Subcutaneous abdominal adipose tissue (tissue), 5 donors: ENCODE data around the gene ARID5B.

Experiments
- H3K27ac ChIP-seq: one replicate; pipeline ENCODE4 v1.7.0; 2013; ENCODE audit warnings: low read depth, mild to moderate bottlenecking, inconsistent platforms, low read length, moderate library complexity
- H3K27me3 ChIP-seq, 5 donors: one replicate each; pipeline ENCODE4 v1.7.0; 2013; ENCODE audit warnings: low read length in 5 of 5, inconsistent platforms in 1 of 5; ENCODE audit not compliant: control insufficient read depth in 5 of 5, insufficient read depth in 4 of 5
- H3K36me3 ChIP-seq, 5 donors: one replicate each; pipeline ENCODE4 v1.7.0; 2013; ENCODE audit warnings: low read length in 5 of 5; ENCODE audit not compliant: control insufficient read depth in 5 of 5, insufficient read depth in 5 of 5
- H3K4me1 ChIP-seq, 5 donors: one replicate each; pipeline ENCODE4 v1.7.0; 2013; ENCODE audit warnings: low read length in 5 of 5, mild to moderate bottlenecking in 3 of 5, moderate library complexity in 1 of 5; ENCODE audit not compliant: control insufficient read depth in 5 of 5, insufficient read depth in 5 of 5
- H3K4me3 ChIP-seq, 5 donors: one replicate each; pipeline ENCODE4 v1.7.0; 2013; ENCODE audit warnings: low read length in 5 of 5, low read depth in 1 of 5
- H3K9ac ChIP-seq, 5 donors: one replicate each; pipeline ENCODE4 v1.7.0; 2013; ENCODE audit warnings: low read length in 5 of 5, mild to moderate bottlenecking in 4 of 5, moderate library complexity in 3 of 5
- H3K9me3 ChIP-seq, 5 donors: one replicate each; pipeline ENCODE4 v1.7.0; 2013; ENCODE audit warnings: low read length in 5 of 5; ENCODE audit not compliant: control insufficient read depth in 5 of 5
- donor health status: healthy.
- donor health status: healthy.
- donor health status: healthy.
- donor health status: healthy.
- donor health status: healthy.

The ARID5B gene

GRCh38 chr10:61961278-61961677, 59.8 kb downstream of the ARID5B start:
- Histone ChIP-seq H3K9ac (no peak overlapping the region), H3K27me3 (no peaks in the 10 kb centered on the region), H3K4me1 (peaks cover 0 to 4% (median 0%) of the 10 kb centered on the region in 5 donors), H3K4me3 (no peak overlapping the region), H3K27ac (no peak overlapping the region), H3K9me3 (no peaks in the 10 kb centered on the region), H3K36me3 (peaks cover 0 to 18% (median 0%) of the 10 kb centered on the region in 5 donors)

DNA sequence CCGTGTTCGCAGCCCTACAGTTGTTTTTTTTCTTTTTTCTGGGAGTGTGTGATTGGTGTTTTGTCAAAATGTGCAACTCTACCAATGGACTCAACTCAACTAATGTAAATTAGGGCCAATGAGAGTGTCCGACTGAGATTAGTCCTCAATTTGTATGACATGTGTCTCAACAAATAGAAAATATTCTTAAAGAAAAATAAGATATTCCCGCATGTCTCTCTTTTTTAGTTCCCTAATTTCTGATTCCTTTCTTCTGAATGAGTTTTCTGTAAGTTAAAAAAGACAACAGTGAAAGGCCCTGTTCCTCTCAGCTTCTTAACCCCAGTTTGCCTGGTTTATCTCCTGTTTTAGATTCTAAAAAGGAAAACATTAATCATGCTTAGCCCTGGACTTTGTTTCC, 61.5 kb downstream of the ARID5B start:
- H3K4me3 ChIP-seq, result no peak overlapping the region
- no peak overlapping the region for H3K27ac ChIP-seq
- H3K27me3 ChIP-seq, result no peaks in the 10 kb centered on the region
- H3K9me3 ChIP-seq, result no peaks in the 10 kb centered on the region
- no peak overlapping the region for H3K9ac ChIP-seq
- H3K36me3 ChIP-seq, result peaks cover 0 to 18% (median 0%) of the 10 kb centered on the region in 5 donors
- H3K4me1 ChIP-seq, result peaks cover 0 to 4% (median 0%) of the 10 kb centered on the region in 5 donors

DNA sequence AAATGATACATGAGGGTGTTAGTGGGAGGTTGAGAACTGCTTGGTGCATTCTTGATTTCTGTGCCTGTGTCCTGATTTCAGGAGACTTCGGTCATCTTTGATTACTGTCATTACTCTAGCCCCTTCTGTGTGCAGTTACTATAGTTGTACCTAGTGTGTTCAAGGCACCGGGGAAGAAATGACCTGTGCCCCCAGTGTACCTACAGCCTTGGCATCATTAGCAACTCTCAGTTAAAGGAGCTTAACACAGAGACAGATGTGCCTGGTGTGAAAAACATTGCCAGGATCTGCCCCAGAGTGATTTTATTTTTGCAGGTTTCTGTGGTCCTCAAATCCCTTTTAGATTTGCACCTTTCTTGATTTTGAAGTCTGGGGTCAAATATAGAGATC, 62.2 kb downstream of the ARID5B start:
- H3K27me3 ChIP-seq, result no peaks in the 10 kb centered on the region
- H3K27ac ChIP-seq, result no peak overlapping the region
- peaks cover 0 to 4% (median 0%) of the 10 kb centered on the region in 5 donors for H3K4me1 ChIP-seq
- no peak overlapping the region for H3K4me3 ChIP-seq
- H3K9ac ChIP-seq, result no peak overlapping the region
- H3K9me3 ChIP-seq, result no peaks in the 10 kb centered on the region
- H3K36me3 ChIP-seq, result peaks cover 0 to 16% (median 0%) of the 10 kb centered on the region in 5 donors

DNA sequence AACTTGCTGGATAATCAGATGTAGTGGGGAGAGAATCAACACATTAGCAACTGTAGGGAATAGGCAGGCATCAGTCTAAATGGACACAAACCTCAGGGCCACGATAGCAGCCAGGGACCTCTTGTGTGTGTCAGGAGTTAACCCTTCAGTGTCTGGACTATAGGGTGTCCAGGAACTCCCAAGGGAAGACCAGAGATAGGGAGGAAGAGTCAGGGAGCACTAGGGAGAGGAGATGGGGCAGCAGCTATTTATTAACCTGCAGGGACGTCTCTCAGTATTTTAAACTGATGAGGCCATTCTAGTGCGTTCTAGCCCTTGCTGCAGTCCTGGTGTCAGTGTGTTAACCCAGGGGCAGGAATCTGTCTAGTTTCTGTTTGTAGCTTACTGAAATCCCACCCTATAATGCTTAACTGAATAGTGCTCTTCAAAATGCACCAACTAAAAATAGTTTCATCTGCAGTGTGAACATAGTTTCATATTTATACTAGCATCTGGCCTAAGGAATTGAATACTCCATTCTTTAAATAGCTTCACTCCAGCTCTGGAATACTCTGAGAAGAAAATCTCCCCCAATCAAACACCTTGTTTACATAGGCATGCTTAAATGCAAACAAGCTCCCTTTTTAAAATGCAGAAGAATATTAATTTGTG, 62.7 kb downstream of the ARID5B start:
- no peak overlapping the region for H3K4me3 ChIP-seq
- H3K9ac ChIP-seq, result no peak overlapping the region
- H3K27ac ChIP-seq, result no peak overlapping the region

DNA sequence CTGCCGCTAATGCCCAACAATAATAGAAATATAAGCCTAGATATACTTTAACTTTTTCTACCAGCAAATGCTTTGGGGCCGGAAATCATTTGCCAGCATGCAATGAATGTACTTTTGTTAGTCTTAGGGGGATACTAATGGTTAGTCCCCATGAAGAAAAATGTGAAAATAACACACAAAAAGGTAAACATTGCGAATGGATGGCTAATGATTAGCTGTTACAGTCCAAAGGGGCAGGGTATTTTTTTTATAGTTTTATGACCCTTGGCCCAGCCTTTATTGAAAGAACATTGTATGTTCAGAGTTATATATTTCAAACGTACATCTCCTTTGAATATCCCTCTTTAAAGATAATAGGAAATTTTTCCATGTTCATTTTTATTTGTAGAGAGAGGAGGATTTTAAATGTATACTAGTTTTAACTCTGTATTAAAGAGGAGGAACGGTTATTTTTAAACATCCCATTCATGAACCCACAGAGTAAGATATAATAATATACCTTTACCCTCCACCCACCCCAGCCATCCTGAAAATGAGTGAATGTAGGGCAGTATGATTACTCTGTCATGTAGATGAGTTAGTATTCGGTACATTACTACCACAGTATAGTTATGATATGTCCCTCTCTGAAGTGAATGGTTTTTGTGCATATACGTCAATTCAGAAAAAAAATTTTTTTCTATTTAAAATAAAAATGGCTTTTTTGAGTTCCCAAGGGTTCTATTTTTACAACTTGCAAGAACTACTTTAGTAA, 63.6 kb downstream of the ARID5B start:
- Histone ChIP-seq H3K36me3 (peaks cover 0 to 9% (median 0%) of the 10 kb centered on the region in 5 donors), H3K4me3 (no peak overlapping the region), H3K9ac (no peak overlapping the region), H3K27ac (no peak overlapping the region), H3K9me3 (no peaks in the 10 kb centered on the region), H3K27me3 (no peaks in the 10 kb centered on the region), H3K4me1 (peaks cover 0 to 5% (median under 1%) of the 10 kb centered on the region in 5 donors)

More for the DNA sequence above, 62.7 kb downstream of the ARID5B start:
- Histone ChIP-seq H3K27me3 (no peaks in the 10 kb centered on the region), H3K36me3 (peaks cover 0 to 10% (median 0%) of the 10 kb centered on the region in 5 donors), H3K4me1 (peaks cover 0 to 4% (median 0%) of the 10 kb centered on the region in 5 donors), H3K9me3 (no peaks in the 10 kb centered on the region)

- Histone ChIP-seq H3K36me3 (peaks cover 0 to 9% (median 0%) of the 10 kb centered on the region in 5 donors), H3K4me3 (no peak overlapping the region), H3K27ac (no peak overlapping the region), H3K9me3 (no peaks in the 10 kb centered on the region), H3K9ac (no peak overlapping the region), H3K27me3 (no peaks in the 10 kb centered on the region), H3K4me1 (peaks cover 0 to 10% (median 7%) of the 10 kb centered on the region in 5 donors)
Measured at GRCh38 chr10:61965703-61966395, 64.3 kb downstream of the ARID5B start.

DNA sequence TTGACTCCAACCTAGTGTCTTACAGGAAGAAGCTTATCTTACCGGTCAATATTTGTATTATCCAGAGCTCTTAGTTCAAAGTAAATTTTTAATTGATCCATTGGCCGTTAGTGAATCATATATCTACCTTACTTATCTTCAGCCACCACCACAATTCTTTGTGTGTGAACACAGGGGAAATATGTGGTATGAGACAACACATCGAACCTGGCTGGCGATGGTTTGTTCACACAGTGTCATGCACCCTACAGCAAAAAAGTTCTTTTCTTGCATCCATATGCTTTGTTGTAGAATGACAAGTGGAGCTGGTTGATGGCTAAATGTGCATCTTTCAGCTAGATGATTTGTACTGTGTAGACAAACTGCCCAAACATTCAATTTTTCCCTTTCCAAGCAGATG, 65.8 kb downstream of the ARID5B start:
- Histone ChIP-seq H3K27me3 (no peaks in the 10 kb centered on the region), H3K27ac (no peak overlapping the region), H3K9me3 (no peaks in the 10 kb centered on the region), H3K4me3 (no peak overlapping the region), H3K36me3 (peaks cover 0 to 6% (median 0%) of the 10 kb centered on the region in 5 donors), H3K9ac (no peak overlapping the region), H3K4me1 (peaks cover 0 to 17% (median 14%) of the 10 kb centered on the region in 5 donors)

GRCh38 chr10:61970182-61971002, 68.9 kb downstream of the ARID5B start:
- Histone ChIP-seq H3K27me3 (no peaks in the 10 kb centered on the region), H3K27ac (peak overlapping the region; percentile 73), H3K36me3 (peaks cover 0 to 4% (median 0%) of the 10 kb centered on the region in 5 donors), H3K9ac (no peak overlapping the region), H3K4me1 (peaks cover 3 to 42% (median 40%) of the 10 kb centered on the region in 5 donors), H3K9me3 (no peaks in the 10 kb centered on the region), H3K4me3 (peak overlapping the region in 1 of 5 donors; percentile 1)

DNA sequence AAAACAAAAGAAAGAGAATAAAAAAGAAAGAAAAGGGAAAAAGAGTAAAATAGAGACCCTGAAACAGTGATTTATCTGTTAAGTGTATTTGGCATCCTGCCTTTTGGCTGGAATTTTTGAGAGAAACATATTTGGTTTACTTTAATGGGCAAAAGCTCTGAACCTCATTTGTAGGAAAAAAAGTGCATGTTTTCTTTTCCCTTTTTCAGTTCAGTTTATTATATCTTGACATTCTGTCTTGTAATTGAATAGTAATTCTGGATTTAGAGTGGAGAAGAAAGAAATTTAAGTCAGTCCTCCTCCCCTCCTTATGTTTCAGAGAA, 69.5 kb downstream of the ARID5B start:
- H3K27ac ChIP-seq, result peak overlapping the region; percentile 73
- H3K9ac ChIP-seq, result peak overlapping the region in 2 of 5 donors; percentile 11 to 47

More for the DNA sequence above, 69.5 kb downstream of the ARID5B start:
- H3K4me3 ChIP-seq, result peak overlapping the region in 1 of 5 donors; percentile 1
- H3K36me3 ChIP-seq, result peaks cover 0 to 4% (median 0%) of the 10 kb centered on the region in 5 donors
- H3K4me1 ChIP-seq, result peaks cover 3 to 48% (median 46%) of the 10 kb centered on the region in 5 donors
- H3K27me3 ChIP-seq, result no peaks in the 10 kb centered on the region
- H3K9me3 ChIP-seq, result no peaks in the 10 kb centered on the region
